ENCODE data around the gene TAF12.
"Not testable (repeated sequence)": the region's sequence is repeated elsewhere in the genome, so short reads cannot be mapped to it uniquely, and the experiment has no call there.

Gene TAF12

DNA sequence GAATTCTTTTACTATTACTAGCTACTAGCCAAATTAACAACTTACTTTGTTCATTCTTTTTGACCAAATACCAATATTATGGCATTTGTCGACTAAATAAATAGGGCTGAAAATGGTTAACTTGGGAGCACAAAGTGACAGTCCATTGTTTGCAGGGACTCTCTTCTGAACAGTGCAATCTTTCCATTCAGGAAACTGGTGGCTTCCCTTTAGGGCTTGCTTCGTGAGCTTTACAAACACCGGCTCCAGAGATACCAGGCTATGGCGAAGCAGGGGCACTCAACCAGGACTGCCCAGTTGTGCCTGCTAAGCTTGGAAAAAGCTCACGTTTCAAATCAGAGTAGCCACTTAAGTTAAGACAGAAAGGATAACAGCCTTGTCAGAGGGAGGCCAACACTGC, 38.5 kb downstream of the TAF12 start:
- no peaks in the 10 kb centered on the region for H3K36me3 ChIP-seq (ENCODE audit: insufficient read depth)
- TF ChIP-seq, protein P1, sequence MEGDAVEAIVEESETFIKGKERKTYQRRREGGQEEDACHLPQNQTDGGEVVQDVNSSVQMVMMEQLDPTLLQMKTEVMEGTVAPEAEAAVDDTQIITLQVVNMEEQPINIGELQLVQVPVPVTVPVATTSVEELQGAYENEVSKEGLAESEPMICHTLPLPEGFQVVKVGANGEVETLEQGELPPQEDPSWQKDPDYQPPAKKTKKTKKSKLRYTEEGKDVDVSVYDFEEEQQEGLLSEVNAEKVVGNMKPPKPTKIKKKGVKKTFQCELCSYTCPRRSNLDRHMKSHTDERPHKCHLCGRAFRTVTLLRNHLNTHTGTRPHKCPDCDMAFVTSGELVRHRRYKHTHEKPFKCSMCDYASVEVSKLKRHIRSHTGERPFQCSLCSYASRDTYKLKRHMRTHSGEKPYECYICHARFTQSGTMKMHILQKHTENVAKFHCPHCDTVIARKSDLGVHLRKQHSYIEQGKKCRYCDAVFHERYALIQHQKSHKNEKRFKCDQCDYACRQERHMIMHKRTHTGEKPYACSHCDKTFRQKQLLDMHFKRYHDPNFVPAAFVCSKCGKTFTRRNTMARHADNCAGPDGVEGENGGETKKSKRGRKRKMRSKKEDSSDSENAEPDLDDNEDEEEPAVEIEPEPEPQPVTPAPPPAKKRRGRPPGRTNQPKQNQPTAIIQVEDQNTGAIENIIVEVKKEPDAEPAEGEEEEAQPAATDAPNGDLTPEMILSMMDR (conservative IDR thresholded peaks at IDR 0.05; ENCODE audit: low read depth, low read length) = no peak

DNA sequence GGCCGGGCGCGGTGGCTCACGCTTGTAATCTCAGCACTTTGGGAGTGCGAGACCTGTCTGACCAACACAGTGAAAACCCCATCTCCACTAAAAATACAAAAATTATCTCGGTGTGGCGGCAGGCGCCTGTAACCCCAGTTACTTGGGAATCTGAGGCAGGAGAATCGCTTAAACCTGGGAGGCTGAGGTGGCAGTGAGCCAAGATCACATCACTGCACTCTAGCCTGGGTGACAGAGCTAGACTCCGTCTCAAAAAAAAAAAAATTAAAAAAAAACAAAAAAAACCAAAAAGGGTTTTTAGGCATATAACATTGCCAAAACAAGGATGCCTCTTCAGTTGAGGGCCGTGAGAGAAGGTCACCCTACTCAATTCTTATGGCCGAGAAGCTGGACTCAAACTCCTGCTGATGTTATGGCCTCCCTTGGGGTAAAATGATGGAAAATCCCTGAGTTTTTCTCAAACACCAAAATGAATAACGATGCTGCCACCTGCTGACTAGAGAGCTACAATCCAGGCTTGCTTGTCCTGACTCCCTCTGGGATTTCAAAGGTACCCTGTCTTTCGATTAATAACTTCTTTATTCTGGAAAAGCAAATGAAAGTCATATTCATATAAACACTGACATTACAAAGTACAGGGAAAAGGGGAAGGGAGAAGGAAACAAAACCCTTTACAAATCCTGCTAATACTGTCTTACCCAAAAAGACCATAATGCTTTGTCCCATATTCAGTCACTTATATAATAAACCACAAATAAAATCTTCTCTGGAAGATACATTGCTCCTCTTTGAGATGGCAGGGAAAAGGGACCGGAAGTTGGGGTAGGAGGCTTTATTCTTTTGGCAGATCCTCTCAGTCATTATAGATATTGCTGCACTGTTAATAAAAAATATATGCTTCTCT, 40.1 kb downstream of the TAF12 start:
- H3K27me3 ChIP-seq (ENCODE audit: insufficient read depth, low read depth) = no peaks in the 10 kb centered on the region
- no peaks in the 10 kb centered on the region for H3K36me3 ChIP-seq (ENCODE audit: insufficient read depth)
- TF ChIP-seq, protein P1 (conservative IDR thresholded peaks at IDR 0.05; ENCODE audit: low read depth, low read length) = peak; percentile 86
- no peak overlapping the region for H2AFZ ChIP-seq (ENCODE audit: low read depth)
- peak overlapping the region; percentile 81 for H3K4me2 ChIP-seq
- peaks cover 85% of the 10 kb centered on the region for H3K4me1 ChIP-seq (ENCODE audit: low read depth, poor library complexity, severe bottlenecking)
- peak overlapping the region; percentile 87 for H3K27ac ChIP-seq
- no peaks in the 10 kb centered on the region for H3K79me2 ChIP-seq (ENCODE audit: insufficient read depth, low read depth)
- no peak overlapping the region; the same call in 1 of the 2 replicates for H3K9ac ChIP-seq
- H4K20me1 ChIP-seq (ENCODE audit: insufficient read depth) = no peaks in the 10 kb centered on the region
- H3K4me3 ChIP-seq (IDR thresholded peaks at IDR 0.05; ENCODE audit: insufficient read depth, low read depth, low read length) = no peak overlapping the region

More for the DNA sequence above, 38.5 kb downstream of the TAF12 start:
- Histone ChIP-seq H4K20me1 (ENCODE audit: insufficient read depth) (no peaks in the 10 kb centered on the region), H3K27ac (no peak overlapping the region), H3K4me3 (IDR thresholded peaks at IDR 0.05; ENCODE audit: insufficient read depth, low read depth, low read length) (no peak overlapping the region), H3K4me2 (no peak overlapping the region), H2AFZ (ENCODE audit: low read depth) (no peak overlapping the region), H3K27me3 (ENCODE audit: insufficient read depth, low read depth) (no peaks in the 10 kb centered on the region), H3K79me2 (ENCODE audit: insufficient read depth, low read depth) (no peaks in the 10 kb centered on the region), H3K9ac (no peak overlapping the region), H3K4me1 (ENCODE audit: low read depth, poor library complexity, severe bottlenecking) (peaks cover 73% of the 10 kb centered on the region)

DNA sequence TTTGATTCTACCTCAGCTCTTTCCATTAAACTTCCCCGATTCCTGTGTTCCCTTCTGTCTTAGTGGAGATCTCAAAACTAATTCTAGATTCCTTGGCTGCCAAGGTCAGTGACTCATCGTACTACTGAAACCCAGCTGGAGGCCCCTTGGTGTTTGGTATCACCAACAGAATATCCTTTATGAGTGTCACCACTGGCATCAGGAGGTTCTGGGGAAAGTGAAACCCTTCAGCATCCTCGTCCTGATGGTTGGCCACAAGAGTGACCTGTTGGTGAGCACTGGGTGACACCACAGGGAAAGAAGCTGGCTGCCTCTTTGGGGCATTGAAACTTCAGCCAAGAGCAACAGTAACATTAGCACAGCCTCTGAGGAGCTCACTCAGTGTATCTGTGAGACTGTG, 41.2 kb downstream of the TAF12 start:
- Histone ChIP-seq H3K36me3 (ENCODE audit: insufficient read depth) (no peaks in the 10 kb centered on the region), H3K9ac (peak overlapping the region; percentile 35; the same call in 1 of the 2 replicates), H3K4me3 (IDR thresholded peaks at IDR 0.05; ENCODE audit: insufficient read depth, low read depth, low read length) (no peak overlapping the region), H3K27ac (peak overlapping the region; percentile 87), H2AFZ (ENCODE audit: low read depth) (no peak overlapping the region), H3K79me2 (ENCODE audit: insufficient read depth, low read depth) (no peaks in the 10 kb centered on the region), H4K20me1 (ENCODE audit: insufficient read depth) (no peaks in the 10 kb centered on the region), H3K27me3 (ENCODE audit: insufficient read depth, low read depth) (no peaks in the 10 kb centered on the region), H3K4me2 (peak overlapping the region; percentile 81), H3K4me1 (ENCODE audit: low read depth, poor library complexity, severe bottlenecking) (peaks cover 82% of the 10 kb centered on the region)
- TF ChIP-seq, protein P1 (conservative IDR thresholded peaks at IDR 0.05; ENCODE audit: low read depth, low read length) = no peak

DNA sequence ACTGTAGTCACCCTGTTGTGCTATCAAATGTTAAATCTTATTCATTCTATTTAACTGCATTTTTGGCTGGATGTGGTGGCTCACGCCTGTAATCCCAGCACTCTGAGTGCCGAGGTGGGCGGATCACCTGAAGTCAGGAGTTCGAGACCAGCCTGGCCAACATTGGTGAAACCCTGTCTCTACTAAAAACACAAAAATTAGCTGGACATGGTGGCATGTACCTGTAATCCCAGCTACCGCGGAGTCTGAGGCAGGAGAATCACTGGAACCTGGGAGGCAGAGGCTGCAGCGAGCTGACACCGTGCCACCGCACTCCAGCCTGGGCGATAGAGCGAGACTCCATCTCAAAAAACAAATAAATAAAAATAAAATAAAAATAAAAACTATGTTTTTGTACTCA, 46.6 kb downstream of the TAF12 start:
- H3K27ac ChIP-seq; H3K4me3 ChIP-seq (IDR thresholded peaks at IDR 0.05; ENCODE audit: insufficient read depth, low read depth, low read length); H3K27me3 ChIP-seq (ENCODE audit: insufficient read depth, low read depth); H3K9ac ChIP-seq; H3K79me2 ChIP-seq (ENCODE audit: insufficient read depth, low read depth); H3K4me2 ChIP-seq; H2AFZ ChIP-seq (ENCODE audit: low read depth); H3K36me3 ChIP-seq (ENCODE audit: insufficient read depth); H4K20me1 ChIP-seq (ENCODE audit: insufficient read depth): not testable (repeated sequence)
- H3K4me1 ChIP-seq (ENCODE audit: low read depth, poor library complexity, severe bottlenecking) = peaks cover 48% of the 10 kb centered on the region
